ENCODE measurements around the gene IGFBP1.

Gene IGFBP1

GRCh38 chr7:45890125-45890901, 2.0 kb downstream of the IGFBP1 start:
- Histone ChIP-seq H3K9me3 (ENCODE audit: control insufficient read depth in 5 of 5, low read length in 5 of 5) (no peaks in the 10 kb centered on the region), H3K27me3 (ENCODE audit: control insufficient read depth in 5 of 5, insufficient read depth in 4 of 5, low read length in 5 of 5) (peaks cover 16 to 44% (median 30%) of the 10 kb centered on the region in 5 donors), H3K4me3 (ENCODE audit: low read depth in 1 of 5, low read length in 5 of 5) (no peak overlapping the region), H3K27ac (ENCODE audit: low read depth, low read length) (no peak overlapping the region), H3K4me1 (ENCODE audit: control insufficient read depth in 5 of 5, insufficient read depth in 5 of 5, low read length in 5 of 5) (peaks cover 0 to 11% (median 8%) of the 10 kb centered on the region in 5 donors), H3K9ac (ENCODE audit: low read length in 5 of 5) (no peak overlapping the region), H3K36me3 (ENCODE audit: control insufficient read depth in 5 of 5, insufficient read depth in 5 of 5, low read length in 5 of 5) (no peaks in the 10 kb centered on the region)

- Histone ChIP-seq H3K9me3 (ENCODE audit: control insufficient read depth in 5 of 5, low read length in 5 of 5) (no peaks in the 10 kb centered on the region), H3K27me3 (ENCODE audit: control insufficient read depth in 5 of 5, insufficient read depth in 4 of 5, low read length in 5 of 5) (peaks cover 16 to 43% (median 30%) of the 10 kb centered on the region in 5 donors), H3K4me3 (ENCODE audit: low read depth in 1 of 5, low read length in 5 of 5) (no peak overlapping the region), H3K36me3 (ENCODE audit: control insufficient read depth in 5 of 5, insufficient read depth in 5 of 5, low read length in 5 of 5) (no peaks in the 10 kb centered on the region), H3K27ac (ENCODE audit: low read depth, low read length) (no peak overlapping the region), H3K9ac (ENCODE audit: low read length in 5 of 5) (no peak overlapping the region), H3K4me1 (ENCODE audit: control insufficient read depth in 5 of 5, insufficient read depth in 5 of 5, low read length in 5 of 5) (peaks cover 0 to 11% (median 8%) of the 10 kb centered on the region in 5 donors)
These were observed 2.7 kb downstream of the IGFBP1 start for GRCh38 chr7:45890902-45891461.

- Histone ChIP-seq H3K27me3 (ENCODE audit: control insufficient read depth in 5 of 5, insufficient read depth in 4 of 5, low read length in 5 of 5) (peaks cover 16 to 42% (median 30%) of the 10 kb centered on the region in 5 donors), H3K9ac (ENCODE audit: low read length in 5 of 5) (no peak overlapping the region), H3K27ac (ENCODE audit: low read depth, low read length) (no peak overlapping the region)
These were observed 3.4 kb downstream of the IGFBP1 start for GRCh38 chr7:45891462-45892402.

GRCh38 chr7:45892407-45893035, 4.2 kb downstream of the IGFBP1 start:
- H3K27me3 ChIP-seq (ENCODE audit: control insufficient read depth in 5 of 5, insufficient read depth in 4 of 5, low read length in 5 of 5) = peaks cover 16 to 35% (median 22%) of the 10 kb centered on the region in 5 donors

More at GRCh38 chr7:45891462-45892402, 3.4 kb downstream of the IGFBP1 start:
- Histone ChIP-seq H3K9me3 (ENCODE audit: control insufficient read depth in 5 of 5, low read length in 5 of 5) (no peaks in the 10 kb centered on the region), H3K4me3 (ENCODE audit: low read depth in 1 of 5, low read length in 5 of 5) (no peak overlapping the region), H3K36me3 (ENCODE audit: control insufficient read depth in 5 of 5, insufficient read depth in 5 of 5, low read length in 5 of 5) (no peaks in the 10 kb centered on the region), H3K4me1 (ENCODE audit: control insufficient read depth in 5 of 5, insufficient read depth in 5 of 5, low read length in 5 of 5) (peaks cover 0 to 11% (median 8%) of the 10 kb centered on the region in 5 donors)

GRCh38 chr7:45893374-45893995, 5.2 kb downstream of the IGFBP1 start:
- Histone ChIP-seq H3K9ac (ENCODE audit: low read length in 5 of 5) (no peak overlapping the region), H3K4me1 (ENCODE audit: control insufficient read depth in 5 of 5, insufficient read depth in 5 of 5, low read length in 5 of 5) (peaks cover 0 to 8% (median 3%) of the 10 kb centered on the region in 5 donors), H3K4me3 (ENCODE audit: low read depth in 1 of 5, low read length in 5 of 5) (no peak overlapping the region), H3K27ac (ENCODE audit: low read depth, low read length) (no peak overlapping the region), H3K9me3 (ENCODE audit: control insufficient read depth in 5 of 5, low read length in 5 of 5) (no peaks in the 10 kb centered on the region), H3K36me3 (ENCODE audit: control insufficient read depth in 5 of 5, insufficient read depth in 5 of 5, low read length in 5 of 5) (no peaks in the 10 kb centered on the region), H3K27me3 (ENCODE audit: control insufficient read depth in 5 of 5, insufficient read depth in 4 of 5, low read length in 5 of 5) (peaks cover 12 to 25% (median 13%) of the 10 kb centered on the region in 5 donors)

More at GRCh38 chr7:45892407-45893035, 4.2 kb downstream of the IGFBP1 start:
- Histone ChIP-seq H3K27ac (ENCODE audit: low read depth, low read length) (no peak overlapping the region), H3K36me3 (ENCODE audit: control insufficient read depth in 5 of 5, insufficient read depth in 5 of 5, low read length in 5 of 5) (no peaks in the 10 kb centered on the region), H3K4me3 (ENCODE audit: low read depth in 1 of 5, low read length in 5 of 5) (no peak overlapping the region), H3K4me1 (ENCODE audit: control insufficient read depth in 5 of 5, insufficient read depth in 5 of 5, low read length in 5 of 5) (peaks cover 0 to 11% (median 8%) of the 10 kb centered on the region in 5 donors), H3K9me3 (ENCODE audit: control insufficient read depth in 5 of 5, low read length in 5 of 5) (no peaks in the 10 kb centered on the region), H3K9ac (ENCODE audit: low read length in 5 of 5) (no peak overlapping the region)

GRCh38 chr7:45893996-45894664, 5.8 kb downstream of the IGFBP1 start:
- H3K9me3 ChIP-seq (ENCODE audit: control insufficient read depth in 5 of 5, low read length in 5 of 5) = no peaks in the 10 kb centered on the region
- H3K36me3 ChIP-seq (ENCODE audit: control insufficient read depth in 5 of 5, insufficient read depth in 5 of 5, low read length in 5 of 5) = no peaks in the 10 kb centered on the region
- no peak overlapping the region for H3K27ac ChIP-seq (ENCODE audit: low read depth, low read length)
- peaks cover 8 to 20% (median 9%) of the 10 kb centered on the region in 5 donors for H3K27me3 ChIP-seq (ENCODE audit: control insufficient read depth in 5 of 5, insufficient read depth in 4 of 5, low read length in 5 of 5)
- no peak overlapping the region for H3K9ac ChIP-seq (ENCODE audit: low read length in 5 of 5)
- H3K4me3 ChIP-seq (ENCODE audit: low read depth in 1 of 5, low read length in 5 of 5) = no peak overlapping the region
- H3K4me1 ChIP-seq (ENCODE audit: control insufficient read depth in 5 of 5, insufficient read depth in 5 of 5, low read length in 5 of 5) = peaks cover 0 to 4% (median 0%) of the 10 kb centered on the region in 5 donors

- Histone ChIP-seq H3K27me3 (ENCODE audit: control insufficient read depth in 5 of 5, insufficient read depth in 4 of 5, low read length in 5 of 5) (peaks cover 3 to 15% (median 4%) of the 10 kb centered on the region in 5 donors), H3K9ac (ENCODE audit: low read length in 5 of 5) (no peak overlapping the region)
These were observed 6.4 kb downstream of the IGFBP1 start for GRCh38 chr7:45894665-45895062.

GRCh38 chr7:45897042-45897690, 8.9 kb downstream of the IGFBP1 start:
- Histone ChIP-seq H3K9ac (ENCODE audit: low read length in 5 of 5) (no peak overlapping the region), H3K4me1 (ENCODE audit: control insufficient read depth in 5 of 5, insufficient read depth in 5 of 5, low read length in 5 of 5) (no peaks in the 10 kb centered on the region), H3K4me3 (ENCODE audit: low read depth in 1 of 5, low read length in 5 of 5) (no peak overlapping the region), H3K27ac (ENCODE audit: low read depth, low read length) (no peak overlapping the region), H3K9me3 (ENCODE audit: control insufficient read depth in 5 of 5, low read length in 5 of 5) (no peaks in the 10 kb centered on the region), H3K36me3 (ENCODE audit: control insufficient read depth in 5 of 5, insufficient read depth in 5 of 5, low read length in 5 of 5) (no peaks in the 10 kb centered on the region), H3K27me3 (ENCODE audit: control insufficient read depth in 5 of 5, insufficient read depth in 4 of 5, low read length in 5 of 5) (peaks cover 0 to 11% (median 0%) of the 10 kb centered on the region in 5 donors)

More at GRCh38 chr7:45894665-45895062, 6.4 kb downstream of the IGFBP1 start:
- Histone ChIP-seq H3K4me3 (ENCODE audit: low read depth in 1 of 5, low read length in 5 of 5) (no peak overlapping the region), H3K27ac (ENCODE audit: low read depth, low read length) (no peak overlapping the region), H3K9me3 (ENCODE audit: control insufficient read depth in 5 of 5, low read length in 5 of 5) (no peaks in the 10 kb centered on the region), H3K36me3 (ENCODE audit: control insufficient read depth in 5 of 5, insufficient read depth in 5 of 5, low read length in 5 of 5) (no peaks in the 10 kb centered on the region), H3K4me1 (ENCODE audit: control insufficient read depth in 5 of 5, insufficient read depth in 5 of 5, low read length in 5 of 5) (no peaks in the 10 kb centered on the region)

Measured in subcutaneous abdominal adipose tissue (tissue), 5 donors.